GM12878 (cell line): ENCODE measurements around the gene ZBTB3. TPM values are rescaled to one million over a fixed set of nuclear protein-coding genes. Genes with fewer than 3 reads are reported as not detected.

Experiments used
- ATAC-seq: fragments of 200-7000 bp; cut with Tn5 transposase; 3 replicates; pipeline ENCODE4 v1.9.1; 2020; ENCODE audit warnings: mild to moderate bottlenecking, moderate library complexity
- BruUV-seq: library from RNA; stranded (reverse); fragments of 400-500 nt; replicated peaks from 2 replicates; lab custom pipeline; 2021; lab: Mats Ljungman, UMichigan
- CTCF ChIA-PET: fragments of 300-600 bp; sonication (Branson Sonifier 250); formaldehyde crosslinking; extraction: SDS; loops from one replicate; lab custom pipeline; 2021; ENCODE audit warnings: inconsistent platforms; lab: Yijun Ruan, JAX
- POLR2A ChIA-PET: fragments of 350-600 bp; formaldehyde crosslinking; extraction: SDS; loops from one replicate; lab custom pipeline; 2021; ENCODE audit warnings: inconsistent platforms; lab: Charles Lee
- RAD21 ChIA-PET: fragments of 300-600 bp; sonication (Branson Sonifier 250); formaldehyde crosslinking; loops from one replicate; lab custom pipeline; 2023; ENCODE audit warnings: antibody characterized with exemption; ENCODE audit not compliant: unreplicated experiment; lab: Charles Lee
- SMC1A ChIA-PET: fragments of 300-600 bp; sonication (Branson Sonifier 250); formaldehyde crosslinking; loops from one replicate; lab custom pipeline; 2023; ENCODE audit not compliant: unreplicated experiment, uncharacterized antibody; lab: Charles Lee
- DNase-seq: peaks from one replicate; pipeline ENCODE4 v3.0.0-alpha.2; 2011; ENCODE audit warnings: low read depth, low spot score
- FAIRE-seq: peaks from 3 replicates; lab custom pipeline; 2011; peaks lifted over from hg19 to GRCh38; lab: Jason Lieb, UNC
- H2AFZ ChIP-seq: 2 replicates; pipeline ENCODE4 v1.6.0; 2011; ENCODE audit warnings: low read depth, low read length, control low read depth; ENCODE audit not compliant: control insufficient read depth
- H3K27ac ChIP-seq: 2 replicates; pipeline ENCODE4 v1.5.1; 2011; ENCODE audit warnings: control low read depth; ENCODE audit not compliant: control insufficient read depth, insufficient read depth
- H3K27me3 ChIP-seq, 2 experiments: replicated peaks in 1 of 2; 2 replicates each; pipeline versions ENCODE4 v1.6.0 to v1.6.1; 2011; ENCODE audit warnings: low read length in 1 of 2; ENCODE audit not compliant: control insufficient read depth in 2 of 2, insufficient read depth in 2 of 2
- H3K36me3 ChIP-seq, 2 experiments: 2 replicates each; pipeline ENCODE4 v1.5.1; 2011; ENCODE audit warnings: low read length in 1 of 2; ENCODE audit not compliant: control insufficient read depth in 2 of 2, insufficient read depth in 2 of 2
- H3K4me1 ChIP-seq: 2 replicates; pipeline ENCODE4 v1.6.1; 2011; ENCODE audit warnings: mild to moderate bottlenecking, low read length, moderate library complexity, mixed read lengths; ENCODE audit not compliant: control insufficient read depth, insufficient read depth
- H3K4me2 ChIP-seq: 2 replicates; pipeline ENCODE4 v1.6.0; 2011; ENCODE audit warnings: control low read depth; ENCODE audit not compliant: control insufficient read depth, insufficient read depth
- H3K4me3 ChIP-seq: fragments of 200-600 bp; sonication (generic); 2 replicates; pipeline ENCODE4 v1.5.1; 2016
- H3K79me2 ChIP-seq: 2 replicates; pipeline ENCODE4 v1.6.0; 2011; ENCODE audit warnings: low read length; ENCODE audit not compliant: control insufficient read depth, insufficient read depth
- H3K9ac ChIP-seq: 2 replicates; pipeline ENCODE4 v1.8.0; 2011; ENCODE audit warnings: low read length, control low read depth, mixed read lengths; ENCODE audit not compliant: control insufficient read depth, insufficient read depth
- H3K9me3 ChIP-seq: replicated peaks from 3 replicates; pipeline ENCODE4 v1.5.1; 2011; ENCODE audit warnings: mild to moderate bottlenecking, low read length; ENCODE audit not compliant: control insufficient read depth, insufficient read depth
- H4K20me1 ChIP-seq: 2 replicates; pipeline ENCODE4 v1.6.0; 2011; ENCODE audit not compliant: control insufficient read depth, insufficient read depth
- CHD1 ChIP-seq: IDR thresholded peaks from 2 replicates; pipeline ENCODE4 v1.6.1; 2012; ENCODE audit warnings: low read depth, low read length, improper control_type of control experiment
- IRF3 ChIP-seq: fragments of 450-650 bp; IDR thresholded peaks from 2 replicates; pipeline ENCODE4 v1.6.1; 2014; ENCODE audit warnings: mild to moderate bottlenecking
- MLLT1 ChIP-seq: fragments of 450-650 bp; IDR thresholded peaks from 2 replicates; pipeline ENCODE4 v1.6.1; 2016; ENCODE audit warnings: mild to moderate bottlenecking
- PAX5 ChIP-seq: IDR thresholded peaks from 2 replicates; pipeline ENCODE4 v1.6.1; 2011; ENCODE audit warnings: low read depth, low read length, borderline replicate concordance
- SMAD1 ChIP-seq: fragments of 450-650 bp; IDR thresholded peaks from 2 replicates; pipeline ENCODE4 v1.6.1; 2018; ENCODE audit warnings: mild to moderate bottlenecking, low read depth; ENCODE audit not compliant: partially characterized antibody
- TARDBP ChIP-seq: IDR thresholded peaks from 2 replicates; pipeline ENCODE4 v1.6.1; 2016; ENCODE audit warnings: borderline replicate concordance
- ZNF622 ChIP-seq: fragments of 450-650 bp; IDR thresholded peaks from 2 replicates; pipeline ENCODE4 v1.6.1; 2017; ENCODE audit warnings: mild to moderate bottlenecking, inconsistent platforms
- WGBS: methylation state at CpG from one replicate; pipeline ENCODE4 v1.1.6; 2016; ENCODE audit warnings: low lambda C conversion rate; ENCODE audit not compliant: insufficient replicate concordance, insufficient coverage; ENCODE audit errors: missing lambda C conversion rate; 5-methylcytosine and 5-hydroxymethylcytosine counted together
- in situ Hi-C: fragments of 300-500 bp; cut with MboI; formaldehyde crosslinking; loops from 9 replicates; pipeline ENCODE4 v1.14.3; 2018; ENCODE audit warnings: mixed read lengths
- intact Hi-C: fragments of 100-400 bp; cut with micrococcal nuclease; formaldehyde crosslinking; loops from one replicate; pipeline ENCODE4 v1.14.2; 2022; ENCODE audit not compliant: unreplicated experiment
- polyA plus RNA-seq, 11 experiments: library from polyadenylated mRNA; depleted of rRNA in 4 of 11; unstranded in 6 of 11; stranded (reverse) in 5 of 11; fragments of >200 nt; fragmentation: Nextera tagmentation in 4 of 11; fragmentation: Illumina TruSeq in 1 of 11; extraction: Ambion mirVana in 4 of 11; extraction: Trizol in 1 of 11; gene quantifications; 1 replicate in 1 of 11; 2 replicates in 10 of 11; pipeline versions ENCODE4 v1.2.1 to v1.2.3, GENCODE V29; 2011 to 2016; ENCODE audit warnings: inconsistent platforms in 2 of 11, missing spikeins in 2 of 11, low read depth in 1 of 11
- total RNA-seq, 4 experiments: library from RNA; depleted of rRNA in 3 of 4; stranded (reverse); fragments of >200 nt in 3 of 4; fragmentation: Illumina TruSeq in 1 of 4; extraction: Trizol in 1 of 4; gene quantifications; 2 replicates each; pipeline versions ENCODE4 v1.2.1 to v1.2.3, GENCODE V29; 2013 to 2021

Gene ZBTB3
- total and polyA plus RNA-seq, 10 of the 15 experiments (the other 5 are each of a cell fraction or from before 2014, with no cell fraction given) = 1.4 to 7.7 (median 4.8) TPM

GRCh38 chr11:62726156-62726914 is 27.6 kb downstream of the ZBTB3 start:
- Histone ChIP-seq H2AFZ (no peak overlapping the region), H3K27me3 (no peaks in the 10 kb centered on the region), H3K27ac (peak overlapping the region; percentile 94), H3K4me3 (peak overlapping the region; percentile 100), H3K4me1 (no peaks in the 10 kb centered on the region; the same call in 1 of the 2 replicates), H3K9me3 (no peaks in the 10 kb centered on the region; the same call in 2 of the 3 replicates), H3K79me2 (peaks cover 81% of the 10 kb centered on the region), H3K9ac (peak overlapping the region; percentile 91), H3K4me2 (peak overlapping the region; percentile 81), H3K36me3 (peaks cover 9 to 33% of the 10 kb centered on the region in 2 experiments), H4K20me1 (peaks cover 11% of the 10 kb centered on the region; the same call in 1 of the 2 replicates)
- DNase-seq = no peak
- ChIA-PET RAD21 (interaction anchor here (0.9 to 5.2 kb wide), 13 partner anchors 17 to 302 kb away, joined by 3 to 44 read pairs (median 5); partner anchors contain the start of genes C11orf98, CSKMT, POLR2G and TAF6L), CTCF (interaction anchor here (0.9 to 5.4 kb wide), 8 partner anchors 17 to 158 kb away, joined by 3 to 34 read pairs (median 6); partner anchors contain the start of genes TAF6L and ZBTB3), SMC1A (interaction anchor here (0.7 to 4.8 kb wide), 12 partner anchors 7 to 302 kb away, joined by 3 to 26 read pairs (median 4); partner anchors contain the start of genes TUT1 and ZBTB3), POLR2A (interaction anchor here (0.6 to 6.8 kb wide), 19 partner anchors 12 to 154 kb away, joined by 3 to 79 read pairs (median 11); partner anchors contain the start of genes BSCL2, C11orf98, CSKMT and GANAB)
- intact Hi-C loops (loop anchor here (5.0 kb wide), 2 partner anchors 46 to 124 kb away; partner anchors contain the start of genes MTA2 and TAF6L), in situ Hi-C loops (no loop called here)
- TF ChIP-seq PAX5 (0 out of 2 replicates have a peak, but pooled peaks have one; percentile 22), TARDBP (no peak), ZNF622 (no peak), CHD1 (0 out of 2 replicates have a peak, but pooled peaks have one; percentile 17), MLLT1 (0 out of 2 replicates have a peak, but pooled peaks have one; percentile 48), IRF3 (no peak), SMAD1 (no peak)
- WGBS = 2% methylated on average over 45 of the region's 51 CpGs
- no TSS peak for BruUV-seq
- no peak for FAIRE-seq
- no peak for ATAC-seq
